CD4-positive, alpha-beta T cell treated with Interleukin-17A for 1 hour (primary cell): Measurements from ENCODE around the gene TEX22.

ENCODE experiments used
- DNase-seq: peaks from one replicate; pipeline ENCODE4 v3.0.0-alpha.2; 2020

TEX22 gene

GRCh38 chr14:105385698-105386365 is 12.5 kb upstream of the TEX22 start:
- DNase-seq = no peak

GRCh38 chr14:105386581-105387529 is 11.5 kb upstream of the TEX22 start:
- DNase-seq = no peak

DNA sequence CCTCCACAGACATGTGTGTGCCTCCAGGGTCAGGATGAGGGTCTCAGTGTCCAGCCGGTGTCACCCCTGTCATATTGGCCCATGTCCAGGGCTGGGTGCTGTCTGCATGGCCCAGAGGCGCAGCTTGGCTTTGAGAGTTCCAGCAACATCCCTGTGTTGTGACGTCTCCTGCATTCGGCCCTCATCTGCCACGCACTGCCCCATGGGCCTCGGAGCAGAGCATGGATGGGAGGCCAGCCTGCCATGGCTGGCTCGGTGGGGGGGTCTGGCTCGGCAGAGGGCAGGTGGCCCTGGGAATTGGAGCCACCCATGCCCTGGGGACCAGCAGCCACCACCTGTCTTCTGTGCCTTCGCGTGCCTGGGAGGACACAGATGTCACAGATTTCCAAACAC is 10.8 kb upstream of the TEX22 start:
- no peak for DNase-seq

GRCh38 chr14:105388110-105388951 is 10.0 kb upstream of the TEX22 start:
- no peak for DNase-seq

GRCh38 chr14:105388976-105389375 is 9.4 kb upstream of the TEX22 start:
- no peak for DNase-seq

GRCh38 chr14:105389534-105389933 is 8.8 kb upstream of the TEX22 start:
- DNase-seq = no peak

GRCh38 chr14:105389976-105390848 is 8.1 kb upstream of the TEX22 start:
- DNase-seq = no peak

- no peak for DNase-seq
These were observed 7.4 kb upstream of the TEX22 start for GRCh38 chr14:105390849-105391500.

DNA sequence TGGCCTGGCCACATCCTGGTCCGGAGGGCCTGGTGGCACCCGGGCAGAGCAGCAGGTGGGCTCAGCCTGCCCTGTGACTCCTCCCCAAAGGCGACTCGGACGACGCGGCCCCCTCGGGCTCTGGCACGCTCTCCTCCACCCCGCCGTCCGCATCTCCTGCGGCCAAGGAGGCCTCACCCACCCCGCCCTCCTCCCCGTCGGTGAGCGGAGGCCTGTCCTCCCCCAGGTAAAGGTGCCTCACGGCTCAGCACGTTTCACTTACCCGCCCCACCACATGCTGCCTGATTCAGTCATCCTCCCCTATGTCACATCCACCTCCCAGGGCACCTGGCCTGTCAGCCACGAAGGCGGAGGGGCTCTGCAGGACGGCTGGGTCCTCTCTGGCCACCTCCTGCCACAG is 6.8 kb upstream of the TEX22 start:
- no peak for DNase-seq

GRCh38 chr14:105392131-105393090 is 5.9 kb upstream of the TEX22 start:
- DNase-seq = no peak

DNA sequence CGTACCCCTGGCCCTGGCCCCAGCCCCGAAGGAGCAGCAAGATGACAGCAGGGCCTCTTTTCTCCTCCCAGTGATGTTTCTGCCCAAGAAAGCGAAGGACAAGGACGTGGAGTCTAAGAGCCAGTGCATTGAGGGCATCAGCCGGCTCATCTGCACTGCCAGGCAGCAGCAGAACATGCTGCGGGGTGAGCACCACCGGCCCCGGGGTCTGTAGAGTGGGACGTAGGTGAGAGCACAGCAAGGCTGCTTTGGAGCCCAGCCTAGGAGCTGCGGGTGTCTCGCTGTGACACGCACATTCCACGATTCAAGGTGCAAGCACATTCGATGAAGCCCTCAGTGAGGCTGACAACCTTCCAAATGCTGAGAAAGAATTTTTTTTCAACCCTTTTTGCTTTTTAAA is 5.2 kb upstream of the TEX22 start:
- no peak for DNase-seq

GRCh38 chr14:105394714-105395537 is 3.4 kb upstream of the TEX22 start:
- DNase-seq = no peak

DNA sequence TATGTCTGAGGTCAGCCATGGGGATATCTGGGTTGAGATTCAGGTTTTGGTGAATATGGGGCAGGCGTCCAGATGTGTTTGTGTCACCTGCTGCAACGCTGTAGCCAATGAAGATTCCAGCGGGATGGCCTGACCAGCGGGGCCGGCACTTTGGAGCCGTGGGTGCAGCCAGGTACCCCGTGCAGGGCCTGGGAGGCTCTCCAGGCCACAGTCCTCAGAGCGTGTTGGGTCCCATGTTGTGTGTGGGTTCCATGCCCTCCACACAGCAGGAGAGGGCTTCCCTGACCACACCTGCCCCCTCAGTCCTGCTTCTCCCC is 2.8 kb upstream of the TEX22 start:
- no peak for DNase-seq

DNA sequence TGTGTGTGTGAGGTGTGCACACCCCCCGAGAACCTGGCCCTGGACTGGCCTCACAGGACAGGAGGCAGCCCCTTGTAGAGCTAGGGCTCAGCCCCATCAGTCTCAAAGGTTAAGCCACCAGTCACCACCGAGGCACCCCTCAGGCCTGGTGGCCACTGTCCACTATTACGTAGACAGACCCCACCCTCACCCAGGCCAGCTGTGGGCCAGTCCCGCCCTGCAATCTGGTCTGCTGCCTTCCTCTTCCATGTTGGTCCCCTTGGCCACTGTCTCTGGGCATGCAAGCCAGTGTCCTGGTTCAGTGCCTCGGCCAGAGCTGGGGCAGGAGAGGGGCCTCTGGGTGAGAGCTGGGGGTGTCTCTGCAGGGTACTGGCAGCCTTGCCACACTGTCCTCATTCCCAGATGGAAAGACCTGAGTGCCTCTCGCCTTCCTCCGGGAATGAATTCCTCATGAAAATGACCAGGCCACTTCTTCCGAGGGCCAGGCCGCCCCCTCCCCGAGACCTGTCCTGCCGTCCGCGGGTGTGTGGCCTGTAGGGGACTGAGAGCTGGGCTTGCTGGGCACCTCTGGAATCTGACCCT is 897 bp upstream of the TEX22 start:
- no peak for DNase-seq

DNA sequence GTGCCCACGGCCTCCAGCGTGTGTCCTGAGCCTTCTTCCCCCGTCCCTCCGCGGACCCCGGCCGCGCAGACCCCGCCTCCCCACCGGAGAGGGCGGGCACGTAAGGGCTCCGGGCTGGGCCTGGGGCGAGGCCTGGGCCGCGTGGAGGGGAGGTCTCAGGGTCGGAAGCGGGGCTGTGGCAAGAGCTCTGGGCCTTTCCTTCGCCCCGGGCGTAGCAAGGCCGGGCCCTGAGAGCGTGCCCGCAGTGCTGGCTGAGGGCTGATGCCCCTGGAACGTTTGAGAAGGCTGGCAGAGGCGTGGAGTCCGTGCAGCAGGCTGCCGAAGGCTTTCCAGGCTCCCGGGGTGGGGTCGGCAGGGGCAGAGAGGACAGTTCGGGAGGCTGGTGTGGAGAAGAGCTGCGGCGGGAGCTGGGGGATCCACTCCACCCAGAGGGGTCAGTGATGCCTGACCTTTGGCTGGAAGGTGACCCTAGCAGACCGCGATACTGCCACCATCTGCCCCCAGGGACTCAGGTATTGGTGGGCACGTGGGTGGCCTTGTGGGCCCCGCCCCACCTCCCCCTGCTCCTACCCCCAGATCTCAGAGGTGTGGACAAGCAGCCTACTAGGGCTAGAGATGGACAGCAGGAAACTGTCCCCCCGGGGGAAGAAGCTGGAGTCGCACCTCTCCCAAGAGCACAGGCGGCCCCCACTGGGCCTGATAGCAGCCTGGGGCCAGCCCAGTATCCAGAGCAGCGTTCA is 558 bp downstream of the TEX22 start:
- no peak for DNase-seq

GRCh38 chr14:105399466-105399775 is 1.1 kb downstream of the TEX22 start:
- DNase-seq = no peak

- DNase-seq = no peak
These were observed 1.7 kb downstream of the TEX22 start for GRCh38 chr14:105400016-105400415.

DNA sequence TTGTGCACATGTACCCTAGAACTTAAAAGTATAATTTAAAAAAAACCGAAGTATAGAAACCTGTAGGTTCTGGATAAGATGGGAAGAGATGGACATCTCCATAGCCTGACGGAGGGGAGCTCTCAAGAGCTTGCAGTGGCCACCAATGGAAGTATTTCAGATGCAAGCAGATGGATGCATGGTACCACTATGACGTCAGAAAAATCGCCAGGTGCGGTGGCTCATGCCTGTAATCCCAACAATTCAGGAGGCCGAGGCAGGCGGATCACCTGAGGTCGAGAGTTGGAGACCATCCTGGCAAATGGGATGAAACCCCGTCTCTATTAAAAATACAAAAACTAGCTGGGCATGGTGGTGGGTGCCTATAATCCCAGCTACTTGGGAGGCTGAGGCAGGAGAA is 3.4 kb downstream of the TEX22 start:
- no peak for DNase-seq

- no peak for DNase-seq
These were observed 10.3 kb downstream of the TEX22 start for GRCh38 chr14:105408592-105408991.
